Loucy (cell line): ENCODE measurements around the gene MEF2B.
"Not testable (repeated sequence)": the region's sequence is repeated elsewhere in the genome, so short reads cannot be mapped to it uniquely, and the experiment has no call there.

Source experiments
- H2AFZ ChIP-seq: fragments of 200-600 bp; sonication (generic); 2 replicates; pipeline ENCODE4 v1.6.0; 2016; ENCODE audit warnings: antibody characterized with exemption, mild to moderate bottlenecking, low read length, moderate library complexity
- H3F3A ChIP-seq: fragments of 200-600 bp; 2 replicates; pipeline ENCODE4 v1.6.0; 2016; ENCODE audit warnings: antibody characterized with exemption, low read depth, mild to moderate bottlenecking
- H3K27me3 ChIP-seq: fragments of 200-600 bp; sonication (generic); 2 replicates; pipeline ENCODE4 v1.6.1; 2014; ENCODE audit warnings: low read length, mild to moderate bottlenecking; ENCODE audit not compliant: insufficient read depth, poor library complexity, severe bottlenecking
- H3K36me3 ChIP-seq: fragments of 200-600 bp; sonication (generic); 2 replicates; pipeline ENCODE4 v1.6.1; 2016; ENCODE audit warnings: low read length; ENCODE audit not compliant: insufficient read depth
- H3K4me1 ChIP-seq: fragments of 200-600 bp; sonication (generic); 2 replicates; pipeline ENCODE4 v1.5.1; 2014; ENCODE audit warnings: low read length, mild to moderate bottlenecking; ENCODE audit not compliant: insufficient read depth, poor library complexity, severe bottlenecking
- H3K4me2 ChIP-seq: fragments of 200-600 bp; sonication (generic); 2 replicates; pipeline ENCODE4 v1.6.0; 2014; ENCODE audit warnings: antibody characterized with exemption, low read length, low read depth, mild to moderate bottlenecking; ENCODE audit not compliant: poor library complexity, severe bottlenecking
- H3K4me3 ChIP-seq: fragments of 200-600 bp; sonication (generic); 2 replicates; pipeline ENCODE4 v1.5.1; 2014; ENCODE audit warnings: low read length, mild to moderate bottlenecking, mixed read lengths; ENCODE audit not compliant: poor library complexity, severe bottlenecking
- H3K79me2 ChIP-seq: fragments of 200-600 bp; sonication (generic); 2 replicates; pipeline ENCODE4 v1.6.1; 2014; ENCODE audit warnings: low read length; ENCODE audit not compliant: insufficient read depth
- H3K9ac ChIP-seq: fragments of 200-600 bp; sonication (generic); 2 replicates; pipeline ENCODE4 v1.6.0; 2014; ENCODE audit warnings: mild to moderate bottlenecking, low read depth, low read length, moderate library complexity; ENCODE audit not compliant: poor library complexity, severe bottlenecking
- H3K9me2 ChIP-seq: fragments of 200-600 bp; sonication (generic); replicated peaks from 2 replicates; pipeline ENCODE4 v1.6.1; 2016; ENCODE audit warnings: low read depth, low read length, mixed read lengths
- H3K9me3 ChIP-seq: fragments of 200-600 bp; sonication (generic); 2 replicates; pipeline ENCODE4 v1.6.1; 2014; ENCODE audit warnings: mild to moderate bottlenecking, antibody characterized with exemption, low read length, low read depth; ENCODE audit not compliant: insufficient read depth
- H4K20me1 ChIP-seq: fragments of 200-600 bp; sonication (generic); 2 replicates; pipeline ENCODE4 v1.6.0; 2014; ENCODE audit warnings: antibody characterized with exemption, low read length, mild to moderate bottlenecking; ENCODE audit not compliant: insufficient read depth, poor library complexity, severe bottlenecking
- EZH2phosphoT487 ChIP-seq: fragments of 200-600 bp; IDR thresholded peaks from 2 replicates; pipeline ENCODE4 v1.6.1; 2018; ENCODE audit warnings: antibody characterized with exemption, mild to moderate bottlenecking, moderate library complexity, borderline replicate concordance
- TF ChIP-seq, protein P1 (sequence below): fragments of 200-600 bp; sonication (generic); conservative IDR thresholded peaks from 2 replicates; pipeline ENCODE4 v1.5.1; 2014; ENCODE audit warnings: mild to moderate bottlenecking, antibody characterized with exemption, low read length

Gene MEF2B

DNA sequence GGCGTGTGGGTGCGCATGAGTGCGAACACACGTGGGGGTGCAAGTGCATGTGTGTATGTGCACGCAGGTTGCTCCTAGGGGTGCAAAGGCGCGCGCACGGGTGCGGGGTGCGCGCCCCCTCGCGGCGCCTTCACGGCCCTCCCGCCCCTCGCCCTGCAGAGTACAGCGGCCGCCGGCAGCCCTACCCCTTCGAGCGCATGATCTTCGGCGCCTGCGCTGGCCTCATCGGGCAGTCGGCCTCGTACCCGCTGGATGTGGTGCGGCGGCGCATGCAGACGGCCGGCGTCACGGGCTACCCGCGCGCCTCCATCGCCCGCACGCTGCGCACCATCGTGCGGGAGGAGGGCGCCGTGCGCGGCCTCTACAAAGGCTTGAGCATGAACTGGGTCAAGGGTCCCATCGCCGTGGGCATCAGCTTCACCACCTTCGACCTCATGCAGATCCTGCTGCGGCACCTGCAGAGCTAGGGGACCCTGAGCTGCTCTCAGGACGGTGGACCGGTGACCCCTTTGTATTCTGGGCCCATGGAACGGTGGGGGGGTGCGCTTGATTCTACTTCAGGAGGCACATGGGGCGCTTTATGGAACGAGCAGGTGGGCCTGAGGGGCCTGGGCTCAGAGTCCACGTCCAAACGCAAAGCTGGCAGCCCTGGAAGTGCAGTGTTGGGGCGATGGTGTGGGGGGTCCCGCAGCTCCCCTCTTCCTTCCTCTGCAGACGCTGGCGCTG lies 59.5 kb downstream of the MEF2B start:
- Histone ChIP-seq H3K36me3 (peaks cover 3% of the 10 kb centered on the region; the same call in 1 of the 2 replicates), H3K9me3 (no peaks in the 10 kb centered on the region), H3K9me2 (no peaks in the 10 kb centered on the region), H3K4me3 (no peak overlapping the region), H3K4me1 (peaks cover 8% of the 10 kb centered on the region), H3K79me2 (no peaks in the 10 kb centered on the region), H2AFZ (no peak overlapping the region), H4K20me1 (no peaks in the 10 kb centered on the region), H3K4me2 (no peak overlapping the region), H3K9ac (no peak overlapping the region), H3K27me3 (no peaks in the 10 kb centered on the region), H3F3A (no peaks in the 10 kb centered on the region)
- TF ChIP-seq EZH2phosphoT487 = no peak
- TF ChIP-seq, protein P1, sequence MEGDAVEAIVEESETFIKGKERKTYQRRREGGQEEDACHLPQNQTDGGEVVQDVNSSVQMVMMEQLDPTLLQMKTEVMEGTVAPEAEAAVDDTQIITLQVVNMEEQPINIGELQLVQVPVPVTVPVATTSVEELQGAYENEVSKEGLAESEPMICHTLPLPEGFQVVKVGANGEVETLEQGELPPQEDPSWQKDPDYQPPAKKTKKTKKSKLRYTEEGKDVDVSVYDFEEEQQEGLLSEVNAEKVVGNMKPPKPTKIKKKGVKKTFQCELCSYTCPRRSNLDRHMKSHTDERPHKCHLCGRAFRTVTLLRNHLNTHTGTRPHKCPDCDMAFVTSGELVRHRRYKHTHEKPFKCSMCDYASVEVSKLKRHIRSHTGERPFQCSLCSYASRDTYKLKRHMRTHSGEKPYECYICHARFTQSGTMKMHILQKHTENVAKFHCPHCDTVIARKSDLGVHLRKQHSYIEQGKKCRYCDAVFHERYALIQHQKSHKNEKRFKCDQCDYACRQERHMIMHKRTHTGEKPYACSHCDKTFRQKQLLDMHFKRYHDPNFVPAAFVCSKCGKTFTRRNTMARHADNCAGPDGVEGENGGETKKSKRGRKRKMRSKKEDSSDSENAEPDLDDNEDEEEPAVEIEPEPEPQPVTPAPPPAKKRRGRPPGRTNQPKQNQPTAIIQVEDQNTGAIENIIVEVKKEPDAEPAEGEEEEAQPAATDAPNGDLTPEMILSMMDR = no peak

DNA sequence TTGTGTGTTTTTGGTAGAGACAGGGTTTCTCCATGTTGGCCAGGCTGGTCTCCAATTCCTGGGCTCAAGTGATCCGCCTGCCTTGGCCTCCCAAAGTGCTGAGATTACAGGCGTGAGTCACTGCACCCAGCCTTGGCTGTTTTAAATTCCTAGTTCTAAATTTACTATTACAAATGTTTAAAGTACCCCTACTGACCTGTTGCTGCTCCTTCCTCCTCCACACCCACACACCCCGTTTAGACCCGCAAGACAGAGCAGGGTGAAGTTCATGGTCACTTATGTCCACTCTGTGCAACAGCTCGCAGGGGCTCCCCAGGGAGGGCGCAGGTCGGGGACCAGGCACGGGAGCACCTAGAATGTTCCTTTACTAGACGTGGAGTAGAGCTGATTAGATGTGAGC lies 60.5 kb downstream of the MEF2B start:
- Histone ChIP-seq H3K4me2 (no peak overlapping the region), H4K20me1 (no peaks in the 10 kb centered on the region), H3K4me1 (peaks cover 8% of the 10 kb centered on the region)

DNA sequence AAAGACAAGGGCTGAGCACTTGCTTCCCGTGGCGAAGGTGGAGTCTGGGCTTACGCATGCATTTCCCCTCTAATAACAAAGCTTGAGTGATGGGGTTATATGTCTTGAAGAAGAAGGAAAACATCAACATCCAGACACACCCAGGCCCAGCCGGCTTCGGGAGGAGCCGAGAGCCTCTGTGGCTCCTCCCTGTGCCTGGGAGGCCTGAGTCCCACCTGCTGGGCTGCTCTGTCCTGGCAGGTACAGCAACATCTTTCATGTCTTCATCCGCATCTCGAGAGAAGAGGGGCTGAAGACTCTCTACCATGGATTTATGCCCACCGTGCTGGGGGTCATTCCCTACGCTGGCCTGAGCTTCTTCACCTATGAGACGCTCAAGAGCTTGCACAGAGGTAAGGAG lies 62.4 kb downstream of the MEF2B start:
- Histone ChIP-seq H3K9me3 (no peaks in the 10 kb centered on the region), H2AFZ (no peak overlapping the region), H3K9me2 (no peaks in the 10 kb centered on the region), H3K4me2 (no peak overlapping the region), H3K27me3 (no peaks in the 10 kb centered on the region), H3K36me3 (peaks cover 3% of the 10 kb centered on the region; the same call in 1 of the 2 replicates), H4K20me1 (no peaks in the 10 kb centered on the region), H3K4me3 (no peak overlapping the region), H3K9ac (no peak overlapping the region), H3F3A (no peaks in the 10 kb centered on the region), H3K79me2 (no peaks in the 10 kb centered on the region), H3K4me1 (no peaks in the 10 kb centered on the region)
- TF ChIP-seq, protein P1 = no peak
- TF ChIP-seq EZH2phosphoT487 = no peak

More for the DNA sequence above, 60.5 kb downstream of the MEF2B start:
- Histone ChIP-seq H3K9me3 (no peaks in the 10 kb centered on the region), H3K27me3 (no peaks in the 10 kb centered on the region), H3F3A (no peaks in the 10 kb centered on the region), H3K9ac (no peak overlapping the region), H3K79me2 (no peaks in the 10 kb centered on the region), H2AFZ (no peak overlapping the region), H3K4me3 (no peak overlapping the region), H3K36me3 (peaks cover 3% of the 10 kb centered on the region; the same call in 1 of the 2 replicates), H3K9me2 (no peaks in the 10 kb centered on the region)
- TF ChIP-seq, protein P1 = no peak
- no peak for TF ChIP-seq EZH2phosphoT487

DNA sequence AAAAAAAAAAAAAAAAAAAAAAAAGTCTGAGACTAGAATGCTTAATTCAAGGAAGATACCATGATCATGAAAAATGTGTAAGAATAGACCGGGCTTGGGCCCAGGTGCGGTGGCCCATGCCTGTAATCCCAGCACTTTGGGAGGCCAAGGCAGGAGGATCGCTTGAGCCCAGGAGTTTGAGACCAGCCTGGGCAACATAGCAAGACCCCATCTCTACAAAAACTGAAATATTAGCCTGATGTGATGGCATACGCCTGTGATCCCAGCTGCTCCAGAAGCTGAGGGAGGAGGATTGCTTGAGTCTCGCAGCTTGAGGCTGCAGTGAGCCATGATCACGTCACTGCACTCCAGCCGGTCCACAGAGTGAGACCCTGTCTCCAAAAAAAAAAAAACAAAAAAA lies 63.1 kb downstream of the MEF2B start:
- H3K36me3 ChIP-seq, H3F3A ChIP-seq, H3K79me2 ChIP-seq, H3K9ac ChIP-seq, H2AFZ ChIP-seq, H4K20me1 ChIP-seq, H3K4me1 ChIP-seq, H3K27me3 ChIP-seq, H3K9me3 ChIP-seq, H3K9me2 ChIP-seq, H3K4me2 ChIP-seq, H3K4me3 ChIP-seq: not testable (repeated sequence)
